HG02610 (cell line): ENCODE data around the gene STRA6.

Experiments
- ATAC-seq: cut with Tn5 transposase; IDR thresholded peaks from one replicate; pipeline ENCODE4 v1.9.1; 2021; ENCODE audit warnings: mild to moderate bottlenecking, moderate library complexity; ENCODE audit not compliant: unreplicated experiment

STRA6 gene

DNA sequence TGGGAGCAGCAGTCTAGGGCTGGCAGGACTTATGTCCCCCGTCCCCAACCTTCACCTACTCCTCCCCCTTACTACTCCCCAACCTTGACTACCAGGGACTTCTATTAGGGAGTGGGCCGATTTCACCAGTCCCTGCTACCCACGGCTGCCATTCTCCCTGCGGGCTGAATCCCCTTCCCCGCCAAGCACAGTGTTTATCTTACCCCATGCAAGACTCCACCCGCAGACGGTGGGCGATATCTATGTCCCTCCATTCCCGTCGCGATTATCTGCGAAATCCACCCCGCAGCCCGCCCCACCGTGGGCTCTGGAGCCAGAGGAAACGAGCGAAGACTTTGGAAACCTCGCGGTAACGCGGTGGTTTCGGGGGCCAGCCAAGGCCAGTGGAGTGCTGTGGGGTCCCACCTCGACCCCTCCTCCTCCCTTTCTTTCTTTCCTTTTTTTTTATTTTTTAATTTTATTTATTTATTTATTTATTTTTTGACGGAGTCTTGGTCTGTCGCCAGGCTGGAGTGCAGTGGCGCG lies 67.5 kb downstream of the STRA6 start:
- no peak for ATAC-seq

DNA sequence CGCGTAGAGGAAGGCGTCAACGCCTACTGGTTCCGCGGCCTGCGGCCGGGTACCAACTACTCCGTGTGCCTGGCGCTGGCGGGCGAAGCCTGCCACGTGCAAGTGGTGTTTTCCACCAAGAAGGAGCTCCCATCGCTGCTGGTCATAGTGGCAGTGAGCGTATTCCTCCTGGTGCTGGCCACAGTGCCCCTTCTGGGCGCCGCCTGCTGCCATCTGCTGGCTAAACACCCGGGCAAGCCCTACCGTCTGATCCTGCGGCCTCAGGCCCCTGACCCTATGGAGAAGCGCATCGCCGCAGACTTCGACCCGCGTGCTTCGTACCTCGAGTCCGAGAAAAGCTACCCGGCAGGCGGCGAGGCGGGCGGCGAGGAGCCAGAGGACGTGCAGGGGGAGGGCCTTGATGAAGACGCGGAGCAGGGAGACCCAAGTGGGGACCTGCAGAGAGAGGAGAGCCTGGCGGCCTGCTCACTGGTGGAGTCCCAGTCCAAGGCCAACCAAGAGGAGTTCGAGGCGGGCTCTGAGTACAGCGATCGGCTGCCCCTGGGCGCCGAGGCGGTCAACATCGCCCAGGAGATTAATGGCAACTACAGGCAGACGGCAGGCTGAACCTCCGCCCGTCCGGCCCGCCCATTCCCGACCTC lies 68.1 kb downstream of the STRA6 start:
- no peak for ATAC-seq

DNA sequence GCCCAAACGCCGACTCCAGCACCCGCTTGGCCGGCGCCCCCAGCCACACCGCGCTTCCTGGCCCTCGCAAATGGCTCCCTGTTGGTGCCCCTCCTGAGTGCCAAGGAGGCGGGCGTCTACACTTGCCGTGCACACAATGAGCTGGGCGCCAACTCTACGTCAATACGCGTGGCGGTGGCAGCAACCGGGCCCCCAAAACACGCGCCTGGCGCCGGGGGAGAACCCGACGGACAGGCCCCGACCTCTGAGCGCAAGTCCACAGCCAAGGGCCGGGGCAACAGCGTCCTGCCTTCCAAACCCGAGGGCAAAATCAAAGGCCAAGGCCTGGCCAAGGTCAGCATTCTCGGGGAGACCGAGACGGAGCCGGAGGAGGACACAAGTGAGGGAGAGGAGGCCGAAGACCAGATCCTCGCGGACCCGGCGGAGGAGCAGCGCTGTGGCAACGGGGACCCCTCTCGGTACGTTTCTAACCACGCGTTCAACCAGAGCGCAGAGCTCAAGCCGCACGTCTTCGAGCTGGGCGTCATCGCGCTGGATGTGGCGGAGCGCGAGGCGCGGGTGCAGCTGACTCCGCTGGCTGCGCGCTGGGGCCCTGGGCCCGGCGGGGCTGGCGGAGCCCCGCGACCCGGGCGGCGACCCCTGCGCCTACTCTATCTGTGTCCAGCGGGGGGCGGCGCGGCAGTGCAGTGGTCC lies 68.7 kb downstream of the STRA6 start:
- ATAC-seq: no peak

DNA sequence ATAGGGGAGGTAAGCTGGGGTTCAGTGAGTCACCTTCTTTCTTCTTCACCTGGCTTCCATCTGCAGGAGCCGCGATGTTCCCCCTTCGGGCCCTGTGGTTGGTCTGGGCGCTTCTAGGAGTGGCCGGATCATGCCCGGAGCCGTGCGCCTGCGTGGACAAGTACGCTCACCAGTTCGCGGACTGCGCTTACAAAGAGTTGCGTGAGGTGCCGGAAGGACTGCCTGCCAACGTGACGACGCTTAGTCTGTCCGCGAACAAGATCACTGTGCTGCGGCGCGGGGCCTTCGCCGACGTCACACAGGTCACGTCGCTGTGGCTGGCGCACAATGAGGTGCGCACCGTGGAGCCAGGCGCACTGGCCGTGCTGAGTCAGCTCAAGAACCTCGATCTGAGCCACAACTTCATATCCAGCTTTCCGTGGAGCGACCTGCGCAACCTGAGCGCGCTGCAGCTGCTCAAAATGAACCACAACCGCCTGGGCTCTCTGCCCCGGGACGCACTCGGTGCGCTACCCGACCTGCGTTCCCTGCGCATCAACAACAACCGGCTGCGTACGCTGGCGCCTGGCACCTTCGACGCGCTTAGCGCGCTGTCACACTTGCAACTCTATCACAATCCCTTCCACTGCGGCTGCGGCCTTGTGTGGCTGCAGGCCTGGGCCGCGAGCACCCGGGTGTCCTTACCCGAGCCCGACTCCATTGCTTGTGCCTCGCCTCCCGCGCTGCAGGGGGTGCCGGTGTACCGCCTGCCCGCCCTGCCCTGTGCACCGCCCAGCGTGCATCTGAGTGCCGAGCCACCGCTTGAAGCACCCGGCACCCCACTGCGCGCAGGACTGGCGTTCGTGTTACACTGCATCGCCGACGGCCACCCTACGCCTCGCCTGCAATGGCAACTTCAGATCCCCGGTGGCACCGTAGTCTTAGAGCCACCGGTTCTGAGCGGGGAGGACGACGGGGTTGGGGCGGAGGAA lies 69.6 kb downstream of the STRA6 start:
- ATAC-seq: no peak

DNA sequence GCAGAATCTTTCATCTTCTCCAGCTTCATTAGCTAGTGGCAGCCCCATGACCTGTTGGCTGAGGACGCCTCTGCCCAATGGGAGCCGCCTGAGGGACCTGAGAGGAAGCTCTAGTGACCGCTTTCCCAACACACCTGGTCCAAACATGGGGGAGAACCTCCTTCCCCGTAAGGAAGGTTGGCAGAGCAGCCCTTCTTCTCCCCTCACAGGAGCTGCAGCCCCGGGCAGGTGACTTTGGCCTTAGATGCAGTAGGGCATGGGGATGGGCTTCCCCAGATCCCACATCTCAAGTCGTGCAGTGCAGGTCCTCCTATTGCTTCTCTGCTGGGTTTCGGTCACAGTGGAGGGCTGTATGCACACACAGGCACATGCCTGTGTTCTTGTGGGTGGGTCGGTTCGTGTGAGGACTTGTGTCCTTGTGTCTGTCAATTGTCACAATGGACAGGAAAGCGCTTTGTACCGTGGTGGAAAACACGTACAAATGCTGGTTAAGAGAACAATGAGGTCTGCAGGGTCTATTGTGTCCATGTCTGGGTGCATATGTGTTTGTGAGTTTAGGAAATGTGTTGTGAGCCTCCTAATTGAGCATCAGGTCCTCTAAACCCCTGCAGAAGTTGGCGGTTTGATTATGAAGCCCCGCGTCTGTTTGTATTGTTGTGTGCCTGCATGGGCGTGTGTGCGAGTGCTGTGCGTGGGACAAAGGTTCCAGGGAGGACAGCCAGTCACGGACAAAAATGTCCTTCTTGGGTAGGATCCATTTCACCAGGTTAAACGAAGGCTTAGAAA lies 70.8 kb downstream of the STRA6 start:
- no peak for ATAC-seq

DNA sequence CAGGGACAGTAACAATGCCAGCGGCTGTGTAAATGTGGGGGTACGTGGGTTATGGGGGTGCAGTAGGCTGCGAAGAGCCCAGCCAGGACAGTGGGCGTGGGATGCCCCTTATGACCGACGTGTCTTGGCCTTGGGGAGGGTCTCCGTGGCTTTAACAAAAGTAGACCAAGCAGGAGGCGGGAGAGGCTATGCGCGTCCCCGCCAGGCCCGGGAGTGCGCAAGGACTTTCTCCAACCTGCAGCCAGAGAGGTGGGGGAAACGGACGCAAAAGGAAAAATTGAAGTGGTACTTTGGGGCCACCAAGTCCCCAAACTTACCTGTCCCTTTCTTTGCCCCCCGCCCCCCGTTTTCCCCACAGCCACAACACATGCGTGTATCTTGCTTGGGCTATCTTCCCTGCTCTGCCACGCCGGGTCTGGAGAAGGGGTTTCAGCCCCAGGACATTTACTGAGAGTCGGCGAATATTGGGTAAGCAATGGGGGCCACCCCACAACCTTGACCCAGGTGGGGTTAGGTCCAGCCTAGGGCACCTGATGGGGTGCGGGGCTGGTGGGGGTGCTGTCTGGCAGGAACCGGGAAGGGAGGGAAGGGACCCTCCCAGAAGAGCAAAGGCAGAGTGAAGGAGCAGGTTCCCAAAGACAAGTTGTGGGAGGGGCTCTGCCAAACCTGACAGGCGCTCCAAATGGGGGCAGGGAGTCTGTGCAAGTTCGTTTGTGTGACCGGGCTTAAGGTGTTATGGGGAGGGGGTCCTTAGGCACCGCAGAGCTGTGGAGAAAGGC lies 71.5 kb downstream of the STRA6 start:
- ATAC-seq: no peak

DNA sequence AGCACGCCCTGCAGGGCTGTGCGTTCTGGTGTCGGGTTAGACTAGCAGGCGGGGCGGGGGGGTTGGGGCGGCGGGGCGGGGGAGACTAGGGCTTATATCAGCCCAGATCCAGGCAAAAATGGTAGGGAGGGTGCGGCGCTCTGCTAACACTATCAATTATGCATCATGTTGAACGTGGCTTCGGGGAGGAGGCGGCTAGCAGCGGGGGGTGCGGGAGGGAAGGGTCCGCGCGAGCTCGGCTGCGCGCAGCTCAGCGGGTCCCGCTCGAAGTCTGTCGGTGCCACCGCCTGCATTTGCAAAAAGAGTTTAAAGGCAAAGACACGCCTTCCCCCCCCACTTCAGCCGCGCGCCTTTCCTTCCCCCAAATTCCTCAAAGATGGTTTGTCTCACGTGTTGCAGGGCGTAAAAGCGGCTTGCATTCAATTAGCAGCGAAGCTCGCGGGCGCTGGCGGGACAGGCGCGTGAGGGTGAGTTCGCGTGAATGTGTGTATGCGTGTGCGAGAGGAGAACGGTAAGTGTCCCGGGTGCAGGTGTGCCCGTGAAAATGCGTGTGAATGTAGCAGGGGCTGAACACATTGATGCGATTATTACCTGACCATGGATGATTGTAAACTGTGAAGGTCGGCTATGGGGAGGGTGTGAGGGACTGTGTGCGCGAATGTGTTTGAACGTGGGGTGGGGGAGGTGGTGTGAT lies 72.3 kb downstream of the STRA6 start, which contains the start of gene ISLR2:
Gene ISLR2, plus strand, starts transcription at position 432 of the 694 bp plus-strand sequence. CDS start 2,169 bp downstream, outside the sequence.
- ATAC-seq: no peak

DNA sequence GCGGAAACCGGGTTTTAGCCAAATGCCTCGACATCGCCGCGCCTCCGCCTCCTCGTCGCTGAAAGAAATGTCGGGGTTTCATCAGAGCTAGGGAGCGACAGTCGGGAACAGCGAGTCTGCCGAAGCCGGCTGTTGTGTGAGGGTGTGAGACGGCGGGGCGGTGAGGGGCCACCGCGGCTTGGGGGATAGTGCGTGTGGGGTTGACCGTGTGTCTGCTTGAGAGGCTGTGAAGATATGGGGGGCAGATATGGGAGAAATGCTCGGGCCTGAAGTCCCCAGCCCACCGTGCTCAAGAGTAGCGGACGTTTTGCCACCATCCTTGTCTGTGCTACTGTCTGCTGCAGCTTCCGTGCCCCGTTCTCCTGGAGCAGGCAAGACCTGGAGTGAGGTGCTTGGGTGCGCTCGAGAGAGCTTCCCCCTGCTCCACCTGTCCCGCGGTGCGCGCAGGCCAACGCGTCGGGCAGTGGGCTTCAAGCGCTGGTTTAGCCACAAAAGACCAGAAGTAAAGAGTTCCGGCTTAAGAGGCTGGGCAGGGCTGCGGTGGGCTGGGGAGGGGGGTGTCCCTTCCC lies 72.9 kb downstream of the STRA6 start:
- no peak for ATAC-seq
